ENCODE data around the gene C1QTNF7. TPM values are rescaled to one million over a fixed set of nuclear protein-coding genes. Genes with fewer than 3 reads are reported as not detected.

C1QTNF7 gene
- total RNA-seq, 1 experiment from 2014 or later: not detected

DNA sequence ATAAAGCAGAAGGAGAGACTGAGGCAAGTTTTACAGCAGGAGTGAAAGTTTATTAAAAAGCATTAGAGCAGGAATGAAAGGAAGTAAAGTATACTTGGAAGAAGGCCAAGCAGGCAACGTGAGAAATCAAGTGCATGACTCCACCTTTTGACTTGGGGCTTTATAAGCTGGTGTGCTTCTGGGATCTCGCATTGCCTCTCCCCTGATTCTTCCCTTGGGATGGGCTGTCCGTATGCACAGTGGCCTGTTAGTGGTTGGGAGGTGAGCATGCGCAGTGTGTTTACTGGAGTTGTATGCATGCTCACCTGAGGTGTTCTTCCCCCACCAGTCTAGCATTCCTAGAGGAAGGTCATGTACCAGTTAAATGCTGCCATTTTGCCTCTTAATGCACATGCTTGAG lies 29.1 kb upstream of the C1QTNF7 start:
- BruUV-seq (replicated peaks): no TSS peak
- no peaks in the 10 kb centered on the region for H3K36me3 ChIP-seq (ENCODE audit: control insufficient read depth in 1 of 2, insufficient read depth in 2 of 2, low read length in 2 of 2)
- no peak for DNase-seq (ENCODE audit: low read depth, low spot score)
- no peak overlapping the region for H3K4me3 ChIP-seq (replicated peaks in 1 of 2; ENCODE audit: low read depth in 1 of 2, low read length in 2 of 2)
- no peak for ATAC-seq
- ChIA-PET POLR2A (no interaction called here), RAD21 (ENCODE audit: low non-redundant PET in 1 of 2, low total read pairs in 2 of 2, uncharacterized antibody in 2 of 2, unreplicated experiment in 2 of 2) (no interaction called here), CTCF (no interaction called here)
- H3K27me3 ChIP-seq (ENCODE audit: insufficient read depth, low read length): no peaks in the 10 kb centered on the region
- H4K20me1 ChIP-seq (ENCODE audit: insufficient read depth): no peaks in the 10 kb centered on the region
- peaks cover 0 to 10% of the 10 kb centered on the region in 2 experiments; a peak in 3 of 4 replicates for H3K4me1 ChIP-seq (ENCODE audit: control insufficient read depth in 1 of 2, insufficient read depth in 2 of 2, low read length in 2 of 2)
- no peaks in the 10 kb centered on the region for H3K9me3 ChIP-seq (ENCODE audit: control insufficient read depth in 1 of 2, insufficient read depth in 1 of 2, low read depth in 1 of 2, low read length in 2 of 2)
- H2AFZ ChIP-seq (ENCODE audit: low read depth, low read length, poor library complexity, severe bottlenecking): no peak overlapping the region
- H3K9me2 ChIP-seq (ENCODE audit: insufficient read depth): no peaks in the 10 kb centered on the region
- H3K79me2 ChIP-seq (ENCODE audit: insufficient read depth, low read length): no peaks in the 10 kb centered on the region
- intact Hi-C loops (cut with micrococcal nuclease): no loop called here
- H3K27ac ChIP-seq (ENCODE audit: low read depth, low read length): no peak overlapping the region
- TF ChIP-seq POLR2AphosphoS5 (IDR thresholded peaks at IDR 0.05; ENCODE audit: low read depth, low read length): no peak
- TF ChIP-seq, protein P1, sequence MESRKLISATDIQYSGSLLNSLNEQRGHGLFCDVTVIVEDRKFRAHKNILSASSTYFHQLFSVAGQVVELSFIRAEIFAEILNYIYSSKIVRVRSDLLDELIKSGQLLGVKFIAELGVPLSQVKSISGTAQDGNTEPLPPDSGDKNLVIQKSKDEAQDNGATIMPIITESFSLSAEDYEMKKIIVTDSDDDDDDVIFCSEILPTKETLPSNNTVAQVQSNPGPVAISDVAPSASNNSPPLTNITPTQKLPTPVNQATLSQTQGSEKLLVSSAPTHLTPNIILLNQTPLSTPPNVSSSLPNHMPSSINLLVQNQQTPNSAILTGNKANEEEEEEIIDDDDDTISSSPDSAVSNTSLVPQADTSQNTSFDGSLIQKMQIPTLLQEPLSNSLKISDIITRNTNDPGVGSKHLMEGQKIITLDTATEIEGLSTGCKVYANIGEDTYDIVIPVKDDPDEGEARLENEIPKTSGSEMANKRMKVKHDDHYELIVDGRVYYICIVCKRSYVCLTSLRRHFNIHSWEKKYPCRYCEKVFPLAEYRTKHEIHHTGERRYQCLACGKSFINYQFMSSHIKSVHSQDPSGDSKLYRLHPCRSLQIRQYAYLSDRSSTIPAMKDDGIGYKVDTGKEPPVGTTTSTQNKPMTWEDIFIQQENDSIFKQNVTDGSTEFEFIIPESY (IDR thresholded peaks at IDR 0.05; ENCODE audit: extremely low read depth, insufficient replicate concordance, low read length): no peak
- TF ChIP-seq, protein P2, sequence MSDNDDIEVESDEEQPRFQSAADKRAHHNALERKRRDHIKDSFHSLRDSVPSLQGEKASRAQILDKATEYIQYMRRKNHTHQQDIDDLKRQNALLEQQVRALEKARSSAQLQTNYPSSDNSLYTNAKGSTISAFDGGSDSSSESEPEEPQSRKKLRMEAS (IDR thresholded peaks at IDR 0.05): no peak
- TF ChIP-seq YY1 (IDR thresholded peaks at IDR 0.05; ENCODE audit: extremely low read depth, insufficient replicate concordance, low read depth, low read length): no peak
- TF ChIP-seq RAD21 (IDR thresholded peaks at IDR 0.05; ENCODE audit: low read depth): no peak
- no peak for TF ChIP-seq SRF (IDR thresholded peaks at IDR 0.05; ENCODE audit: low read depth)
- TF ChIP-seq EGR1 (IDR thresholded peaks at IDR 0.05; ENCODE audit: low read depth): no peak
- TF ChIP-seq, protein P3, sequence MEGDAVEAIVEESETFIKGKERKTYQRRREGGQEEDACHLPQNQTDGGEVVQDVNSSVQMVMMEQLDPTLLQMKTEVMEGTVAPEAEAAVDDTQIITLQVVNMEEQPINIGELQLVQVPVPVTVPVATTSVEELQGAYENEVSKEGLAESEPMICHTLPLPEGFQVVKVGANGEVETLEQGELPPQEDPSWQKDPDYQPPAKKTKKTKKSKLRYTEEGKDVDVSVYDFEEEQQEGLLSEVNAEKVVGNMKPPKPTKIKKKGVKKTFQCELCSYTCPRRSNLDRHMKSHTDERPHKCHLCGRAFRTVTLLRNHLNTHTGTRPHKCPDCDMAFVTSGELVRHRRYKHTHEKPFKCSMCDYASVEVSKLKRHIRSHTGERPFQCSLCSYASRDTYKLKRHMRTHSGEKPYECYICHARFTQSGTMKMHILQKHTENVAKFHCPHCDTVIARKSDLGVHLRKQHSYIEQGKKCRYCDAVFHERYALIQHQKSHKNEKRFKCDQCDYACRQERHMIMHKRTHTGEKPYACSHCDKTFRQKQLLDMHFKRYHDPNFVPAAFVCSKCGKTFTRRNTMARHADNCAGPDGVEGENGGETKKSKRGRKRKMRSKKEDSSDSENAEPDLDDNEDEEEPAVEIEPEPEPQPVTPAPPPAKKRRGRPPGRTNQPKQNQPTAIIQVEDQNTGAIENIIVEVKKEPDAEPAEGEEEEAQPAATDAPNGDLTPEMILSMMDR (IDR thresholded peaks at IDR 0.05 in 2 of 3, conservative IDR thresholded peaks at IDR 0.05 in 1 of 3; ENCODE audit: borderline replicate concordance in 1 of 3, insufficient read depth in 1 of 3, low read depth in 2 of 3, low read length in 2 of 3): no peak
- no peak for TF ChIP-seq POLR2A (IDR thresholded peaks at IDR 0.05; ENCODE audit: borderline replicate concordance, extremely low read depth, insufficient read depth, insufficient read length)
- no peak overlapping the region for H3K9ac ChIP-seq (ENCODE audit: low read length)
- H3K4me2 ChIP-seq (ENCODE audit: low read length): no peak overlapping the region
